NCI-H2107 treated with DMSO at 0.1 percent for 48 hours (cell line): ENCODE measurements around the gene FBLN7.
"Not testable (repeated sequence)": the region's sequence is repeated elsewhere in the genome, so short reads cannot be mapped to it uniquely, and the experiment has no call there.

Source experiments
- DNase-seq: peaks from one replicate; lab custom pipeline; 2025; ENCODE audit not compliant: unreplicated experiment; lab: John Stamatoyannopoulos, UW

FBLN7 gene, protein sequence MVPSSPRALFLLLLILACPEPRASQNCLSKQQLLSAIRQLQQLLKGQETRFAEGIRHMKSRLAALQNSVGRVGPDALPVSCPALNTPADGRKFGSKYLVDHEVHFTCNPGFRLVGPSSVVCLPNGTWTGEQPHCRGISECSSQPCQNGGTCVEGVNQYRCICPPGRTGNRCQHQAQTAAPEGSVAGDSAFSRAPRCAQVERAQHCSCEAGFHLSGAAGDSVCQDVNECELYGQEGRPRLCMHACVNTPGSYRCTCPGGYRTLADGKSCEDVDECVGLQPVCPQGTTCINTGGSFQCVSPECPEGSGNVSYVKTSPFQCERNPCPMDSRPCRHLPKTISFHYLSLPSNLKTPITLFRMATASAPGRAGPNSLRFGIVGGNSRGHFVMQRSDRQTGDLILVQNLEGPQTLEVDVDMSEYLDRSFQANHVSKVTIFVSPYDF

DNA sequence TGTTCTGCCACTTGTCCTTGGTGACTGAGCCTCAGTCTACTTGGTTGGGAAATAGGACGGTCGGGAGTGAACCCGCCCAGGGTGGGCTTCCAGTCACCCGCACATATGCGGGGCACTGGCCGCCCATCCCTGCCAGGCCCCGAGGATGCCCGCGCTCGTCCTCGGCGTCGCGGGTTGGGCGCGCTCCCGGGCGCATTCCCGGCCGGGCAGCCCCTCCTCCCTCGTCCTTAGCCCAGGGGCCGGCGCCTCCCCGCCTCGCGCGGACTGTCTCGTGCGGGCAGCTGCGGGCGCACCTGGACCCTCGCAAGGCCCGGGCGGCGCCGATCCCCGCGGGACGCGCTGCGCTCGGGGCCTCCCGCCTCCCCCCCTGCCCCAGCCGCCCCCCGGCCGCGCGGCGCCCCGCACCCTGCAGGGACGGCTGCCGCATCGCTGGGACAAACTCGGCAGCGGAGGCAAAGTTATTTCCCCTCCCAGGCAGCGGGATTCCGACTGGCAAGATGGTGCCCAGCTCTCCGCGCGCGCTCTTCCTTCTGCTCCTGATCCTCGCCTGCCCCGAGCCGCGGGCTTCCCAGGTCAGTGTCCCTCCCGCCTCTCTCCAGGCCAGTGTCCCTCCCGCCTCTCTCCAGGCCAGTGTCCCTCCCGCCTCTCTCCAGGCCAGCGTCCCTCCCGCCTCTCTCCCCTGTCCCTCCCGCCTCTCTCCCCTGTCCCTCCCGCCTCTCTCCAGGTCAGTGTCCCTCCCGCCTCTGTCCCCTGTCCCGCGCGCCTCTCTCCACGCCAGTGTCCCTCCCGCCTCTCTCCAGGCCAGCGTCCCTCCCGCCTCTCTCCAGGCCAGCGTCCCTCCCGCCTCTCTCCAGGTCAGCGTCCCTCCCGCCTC lies at the start of gene FBLN7:
Gene FBLN7, plus strand, starts transcription at position 227 of the 874 bp plus-strand sequence. Its CDS starts 271 bp downstream, at position 498.
- no peak for DNase-seq

DNA sequence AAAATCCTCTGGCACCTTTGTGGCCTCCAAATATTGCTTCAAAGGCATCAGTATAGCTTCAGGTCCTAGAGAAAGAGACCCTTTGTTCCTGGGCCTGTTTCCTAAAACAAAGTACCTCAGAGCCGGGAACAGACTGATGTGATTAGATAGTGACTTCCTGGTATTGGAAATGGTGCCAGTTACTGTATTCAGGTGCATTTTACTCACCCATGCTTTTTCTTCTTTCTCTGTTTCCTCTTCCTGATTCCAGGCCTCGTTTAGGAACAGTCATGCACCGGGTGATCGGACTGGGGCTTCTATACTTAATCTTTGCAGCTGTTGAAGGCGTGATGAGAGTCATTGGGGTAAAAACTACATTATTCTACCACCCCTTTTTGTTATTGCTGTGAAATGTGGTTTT lies 48.8 kb upstream of the FBLN7 start:
- DNase-seq, result no peak

DNA sequence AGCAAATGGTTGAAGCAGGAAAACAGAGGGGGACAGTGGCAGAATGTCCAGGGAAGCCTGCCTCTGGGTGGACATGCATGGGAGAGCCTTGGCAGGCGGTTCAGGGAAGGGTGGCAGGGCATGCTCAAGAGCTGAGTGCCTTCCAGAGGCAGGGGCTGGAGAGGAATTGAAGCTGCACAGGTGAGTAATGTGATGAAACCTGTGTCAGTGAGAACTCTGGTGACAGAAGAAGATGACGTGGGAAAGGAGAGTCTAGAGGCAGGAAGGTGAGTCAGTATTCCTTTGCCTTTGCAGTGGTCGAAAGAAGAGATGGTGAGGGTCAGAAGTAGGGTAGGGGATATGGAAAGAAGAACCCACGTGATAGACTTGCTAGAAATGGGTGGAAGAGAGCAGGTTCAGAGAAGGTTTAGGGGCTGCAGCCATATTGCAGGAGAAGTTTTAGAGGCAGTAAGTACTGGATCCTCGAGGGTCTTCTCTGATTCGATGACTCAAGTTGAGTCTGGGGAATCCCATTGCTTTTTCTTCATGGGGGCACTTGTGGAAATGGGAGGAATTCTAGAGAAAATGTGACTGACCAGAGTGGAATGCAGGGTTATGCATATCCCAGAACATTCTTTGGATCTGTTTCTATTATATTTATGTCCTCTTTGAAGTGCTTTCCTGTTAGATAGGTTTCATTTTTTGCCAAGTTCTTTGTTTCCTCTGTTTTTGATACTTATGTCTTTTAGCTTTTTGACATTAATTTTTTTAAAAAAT lies 45.7 kb upstream of the FBLN7 start:
- DNase-seq, result no peak

DNA sequence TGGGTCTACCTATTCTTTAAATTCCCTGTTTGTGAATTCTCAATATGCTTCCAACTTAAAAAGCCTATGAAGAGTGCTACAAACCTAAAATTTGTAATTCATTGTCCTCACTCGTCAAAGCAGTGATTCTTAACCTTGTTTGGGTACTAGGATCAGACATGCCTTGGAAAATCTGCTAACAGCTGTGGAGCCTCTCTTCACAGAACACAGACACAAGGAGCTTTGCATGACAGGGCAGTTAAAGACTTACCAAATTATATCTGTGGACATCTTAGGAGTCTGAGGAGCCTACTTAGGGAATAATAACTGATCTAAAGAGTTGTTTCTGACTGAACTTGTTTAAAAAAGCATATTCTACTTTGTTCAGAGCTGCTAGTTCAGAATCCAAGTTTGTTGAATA lies 45.0 kb upstream of the FBLN7 start:
- no peak for DNase-seq

DNA sequence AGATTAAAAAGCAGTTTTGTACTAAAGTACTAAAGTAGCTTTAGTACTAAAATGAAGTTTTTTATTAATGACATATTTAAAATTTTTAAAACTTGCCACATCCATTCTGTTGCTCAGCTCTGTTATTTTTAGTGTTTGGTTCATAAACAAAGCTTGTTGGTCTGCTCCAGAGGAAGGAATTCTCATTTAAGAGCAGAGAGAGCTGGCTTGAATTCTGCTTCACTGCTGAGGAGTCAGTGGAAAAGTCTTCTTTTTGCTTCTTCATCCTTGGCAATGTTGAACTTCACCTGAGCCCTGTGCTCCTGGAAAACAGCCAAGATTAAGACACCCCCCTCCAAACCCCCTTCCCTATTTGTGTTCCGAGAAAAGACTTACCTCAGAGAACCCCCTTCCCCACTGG lies 42.5 kb upstream of the FBLN7 start:
- no peak for DNase-seq

DNA sequence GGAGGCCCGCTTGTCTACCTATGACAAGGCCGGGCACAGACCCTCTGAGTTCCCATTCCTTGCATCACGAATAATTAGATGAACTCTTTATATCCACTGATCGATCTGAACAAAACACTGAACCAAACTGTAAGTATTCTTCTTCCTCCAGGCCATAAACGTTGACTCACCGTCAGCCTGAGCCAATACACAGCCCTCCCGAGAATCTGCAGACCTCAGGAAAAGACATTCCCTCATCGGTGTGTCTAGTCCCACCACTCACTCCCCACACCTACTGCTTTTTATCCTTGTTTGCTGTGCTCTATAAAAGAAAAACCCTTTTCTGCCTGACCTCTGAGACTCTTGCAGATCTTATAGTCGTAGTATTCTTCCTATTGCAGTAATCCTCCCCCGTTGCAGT lies 42.1 kb upstream of the FBLN7 start:
- DNase-seq, result no peak

DNA sequence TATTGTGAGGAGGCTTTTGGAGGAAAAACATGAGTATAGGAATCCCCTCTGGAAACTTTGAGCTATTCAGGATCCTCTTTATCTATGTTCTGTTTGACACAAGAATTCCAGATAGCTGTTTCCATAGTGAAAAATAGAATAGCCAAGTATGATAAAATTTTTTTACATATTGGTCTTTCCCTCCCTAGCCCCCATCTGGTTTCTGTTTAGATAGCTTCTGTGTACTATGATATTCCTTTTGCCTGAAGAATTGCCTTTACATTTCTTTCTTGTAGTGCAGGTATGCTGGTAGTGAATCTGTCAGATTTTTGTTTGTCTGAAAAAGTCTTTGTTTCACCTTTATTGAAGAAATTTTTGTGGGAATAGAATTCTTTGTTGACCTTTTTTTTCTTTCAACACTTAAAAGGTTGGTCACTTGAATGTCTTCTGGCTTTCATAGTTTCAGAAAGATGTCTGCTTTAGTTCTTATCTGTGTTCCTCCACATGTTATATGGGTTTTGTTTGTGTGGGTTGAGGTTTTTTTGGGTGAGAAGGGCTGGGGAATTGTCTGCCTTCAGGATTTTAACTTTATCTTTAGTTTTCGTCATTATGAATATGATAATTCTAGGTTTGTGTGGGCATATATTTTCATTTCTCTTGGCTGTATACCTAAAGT lies 29.9 kb upstream of the FBLN7 start:
- DNase-seq, result no peak

DNA sequence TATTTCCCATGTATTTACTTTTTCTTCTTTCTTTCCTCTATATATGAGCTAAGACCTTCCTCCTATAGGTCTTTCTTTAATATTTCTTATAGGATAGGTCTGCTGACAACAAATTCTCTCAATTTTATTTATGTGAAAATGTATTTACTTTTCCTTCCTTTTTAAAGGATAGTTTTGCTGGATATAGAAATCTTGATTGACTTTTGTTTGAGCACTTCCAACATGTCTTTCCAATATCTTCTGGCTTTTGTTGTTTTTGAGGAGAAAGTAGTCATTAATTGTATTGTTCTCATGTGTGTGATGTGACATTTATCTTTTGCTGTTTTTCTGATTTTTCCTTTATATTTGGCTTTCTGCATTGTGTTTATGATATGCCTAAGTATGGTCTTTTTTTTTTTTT lies 28.9 kb upstream of the FBLN7 start:
- DNase-seq, result no peak

DNA sequence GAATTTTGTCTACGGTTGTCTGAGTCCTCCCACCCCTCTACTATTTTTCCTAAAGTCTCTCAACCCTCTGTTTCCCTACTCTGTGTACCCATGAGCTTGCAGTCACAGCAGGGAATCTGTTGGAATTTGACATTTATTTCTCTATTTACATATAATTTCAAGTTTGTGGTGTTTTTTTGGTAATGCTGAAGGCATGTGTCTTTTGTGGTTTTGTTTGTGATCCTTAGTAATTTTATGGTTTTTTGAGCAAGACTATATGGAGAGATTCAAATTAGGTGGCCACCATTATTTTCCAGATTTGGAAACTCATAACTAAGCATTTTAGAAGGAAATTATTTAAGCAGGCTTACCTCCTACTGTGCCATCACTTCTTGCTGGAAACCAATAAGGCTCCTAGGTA lies 27.2 kb upstream of the FBLN7 start:
- no peak for DNase-seq

DNA sequence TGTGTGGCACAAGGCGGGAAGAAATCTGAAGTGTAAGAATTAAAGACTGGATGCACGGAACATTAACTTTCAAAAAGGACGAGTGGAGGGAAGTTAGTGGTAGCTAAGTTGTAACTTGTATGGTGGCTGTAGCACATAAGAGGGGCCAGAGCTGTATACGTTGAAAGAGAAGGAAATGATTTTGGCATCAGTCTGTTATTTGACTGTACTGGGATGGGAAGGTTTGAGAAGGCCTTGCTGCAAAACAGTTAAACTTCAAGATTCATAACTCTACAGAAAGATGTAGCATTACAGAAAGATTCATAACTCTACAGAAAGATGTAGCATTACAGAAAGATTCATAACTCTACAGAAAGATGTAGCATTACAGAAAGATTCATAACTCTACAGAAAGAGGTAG lies 24.8 kb upstream of the FBLN7 start:
- DNase-seq, result not testable (repeated sequence)

DNA sequence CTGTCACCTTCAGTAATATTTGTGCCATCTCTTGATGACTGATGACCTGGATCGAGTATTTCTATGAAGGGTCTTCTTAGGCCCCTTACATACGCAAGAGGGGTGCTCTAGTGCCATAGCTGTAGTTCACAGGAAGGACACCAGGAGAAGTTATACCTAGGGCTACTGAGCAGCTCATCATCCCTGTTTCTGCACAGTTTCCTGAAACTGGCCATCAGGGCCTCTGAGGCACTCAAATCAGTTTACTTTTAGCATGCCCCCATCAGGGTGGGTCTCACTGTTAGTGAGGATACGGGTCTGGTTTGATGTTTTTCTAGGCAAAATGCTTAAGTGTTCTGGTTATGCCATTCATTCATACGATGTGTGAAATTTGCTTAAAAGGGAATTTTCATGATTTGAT lies 20.0 kb upstream of the FBLN7 start:
- no peak for DNase-seq

DNA sequence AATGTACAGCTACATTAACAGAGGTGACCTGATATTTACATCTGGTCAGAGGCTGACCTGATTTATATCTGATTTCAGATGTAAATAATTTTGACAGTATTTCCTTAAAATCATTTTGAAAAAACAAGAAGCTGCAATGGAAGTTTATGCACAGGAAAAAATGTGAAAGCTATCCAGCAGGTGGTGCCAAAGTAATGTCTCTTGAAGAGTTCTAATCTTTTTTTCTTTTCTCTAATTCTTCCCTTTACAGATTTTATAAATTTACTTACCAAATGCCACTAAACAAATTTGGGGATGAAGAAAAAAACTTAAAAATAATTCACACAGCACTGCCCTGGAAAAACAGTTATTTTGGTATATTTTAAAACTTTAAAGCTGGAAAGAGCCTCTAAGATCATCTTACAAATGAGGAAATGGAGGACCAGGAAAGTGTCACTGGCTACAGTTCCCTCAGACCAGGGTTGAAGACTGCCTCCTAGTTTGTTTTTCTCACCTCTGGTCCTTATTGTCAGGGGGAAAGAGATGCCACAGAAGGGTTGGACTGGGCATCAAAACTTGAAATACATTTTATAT lies 16.4 kb upstream of the FBLN7 start:
- peak; percentile 43 for DNase-seq

DNA sequence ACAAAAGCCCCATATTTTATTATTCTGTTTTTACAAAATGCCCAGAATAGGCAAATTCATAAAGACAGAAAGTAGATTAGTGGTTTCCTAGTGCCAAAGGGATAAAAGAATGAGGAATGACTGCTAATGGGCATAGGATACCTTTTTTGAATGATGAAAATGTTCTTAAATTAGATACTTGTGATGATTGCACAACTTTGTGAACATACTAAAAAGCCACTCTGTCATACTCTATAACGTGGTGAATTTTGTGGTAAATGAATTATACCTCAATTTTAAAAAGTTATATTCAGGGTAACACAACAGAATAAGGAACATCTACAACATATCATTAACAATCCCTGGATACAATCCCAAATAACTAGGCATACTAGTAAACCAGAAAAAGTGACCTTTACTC lies 9.1 kb upstream of the FBLN7 start:
- no peak for DNase-seq

DNA sequence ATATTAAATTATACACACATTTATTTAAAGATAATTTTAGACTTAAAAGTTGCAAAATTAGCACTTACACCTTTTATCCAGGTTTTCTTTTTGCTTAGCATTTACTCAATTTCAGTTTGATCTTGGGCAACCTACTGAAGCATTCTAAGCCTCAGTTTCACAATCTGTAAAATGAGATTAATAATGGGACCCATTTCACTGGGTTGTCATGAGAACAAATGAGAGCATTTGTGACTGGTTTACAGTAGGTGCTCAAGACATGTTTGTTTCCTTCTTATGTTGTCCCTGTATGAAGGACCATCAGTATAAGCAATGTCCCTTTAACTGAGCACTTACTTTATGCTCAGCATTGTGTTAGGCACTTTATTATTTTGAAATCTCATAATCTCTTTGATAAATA lies 4.8 kb upstream of the FBLN7 start:
- no peak for DNase-seq

DNA sequence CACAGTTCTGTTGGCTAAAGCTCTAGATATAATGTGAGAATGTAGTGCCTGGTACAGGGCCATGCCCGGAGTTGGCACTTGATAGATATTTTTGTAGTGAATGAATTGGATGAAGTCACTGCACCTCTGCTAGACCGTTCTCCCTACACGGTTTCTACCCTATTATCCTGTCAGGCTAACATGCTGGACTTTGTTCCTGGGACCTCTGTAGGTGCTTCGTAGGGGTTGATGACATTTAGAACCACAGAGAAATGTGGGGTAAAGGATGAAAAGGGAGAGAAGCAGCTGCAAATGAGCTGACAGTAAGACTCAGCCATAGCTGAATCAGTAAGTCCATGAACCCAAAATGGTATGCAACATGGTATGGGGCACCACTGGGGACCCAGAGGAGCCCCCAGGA lies 4.1 kb upstream of the FBLN7 start:
- no peak for DNase-seq

DNA sequence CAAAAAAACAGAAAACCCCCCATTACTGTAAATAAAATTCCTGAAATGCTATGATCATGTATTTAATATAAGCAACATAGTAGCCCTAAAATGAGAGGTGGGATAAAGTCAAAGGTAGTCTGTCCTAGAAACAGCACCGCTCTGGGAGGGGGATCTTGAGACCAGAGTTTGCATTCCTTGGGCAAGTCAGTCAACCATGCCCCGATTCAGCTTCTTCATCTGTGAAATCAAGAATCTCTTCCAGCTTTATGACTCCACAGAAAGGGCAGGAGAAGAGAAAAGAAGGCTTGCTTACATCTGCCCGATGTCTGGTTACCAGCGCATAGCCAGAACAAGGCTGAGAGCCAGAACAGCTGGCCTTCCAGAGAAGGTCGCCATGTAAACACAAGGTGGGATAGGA lies 2.1 kb upstream of the FBLN7 start:
- DNase-seq, result no peak

DNA sequence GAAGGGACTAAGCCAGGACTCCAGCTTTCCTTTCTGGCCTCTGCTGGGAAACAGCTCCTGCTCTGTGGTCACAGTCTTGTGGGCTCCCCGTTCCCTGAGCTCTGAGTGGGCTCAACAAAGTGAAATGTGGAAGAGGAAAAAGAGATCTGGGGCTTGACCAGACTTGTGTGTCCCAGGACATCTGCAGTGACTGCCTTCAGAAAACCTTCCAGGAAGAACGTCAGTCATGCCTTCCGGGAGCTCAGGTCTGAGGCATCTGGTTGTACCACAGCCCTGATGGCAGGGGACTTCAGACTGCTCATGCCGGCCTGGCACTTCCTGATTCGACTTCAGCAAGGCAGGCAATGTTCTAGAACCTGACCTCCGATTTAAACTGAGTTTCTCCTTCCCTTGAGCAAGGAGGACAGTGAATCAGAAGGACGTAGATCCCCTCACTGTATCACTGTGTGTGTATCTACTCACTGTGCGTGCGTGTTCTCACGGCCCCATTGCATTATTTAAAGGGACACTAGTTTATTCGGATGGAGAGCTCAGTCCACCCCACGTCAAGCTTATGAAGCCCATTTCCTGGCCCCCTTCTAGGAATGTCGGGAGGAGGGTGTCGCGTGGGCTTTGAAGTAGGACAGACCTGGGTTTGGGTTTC lies 548 bp upstream of the FBLN7 start:
- no peak for DNase-seq

DNA sequence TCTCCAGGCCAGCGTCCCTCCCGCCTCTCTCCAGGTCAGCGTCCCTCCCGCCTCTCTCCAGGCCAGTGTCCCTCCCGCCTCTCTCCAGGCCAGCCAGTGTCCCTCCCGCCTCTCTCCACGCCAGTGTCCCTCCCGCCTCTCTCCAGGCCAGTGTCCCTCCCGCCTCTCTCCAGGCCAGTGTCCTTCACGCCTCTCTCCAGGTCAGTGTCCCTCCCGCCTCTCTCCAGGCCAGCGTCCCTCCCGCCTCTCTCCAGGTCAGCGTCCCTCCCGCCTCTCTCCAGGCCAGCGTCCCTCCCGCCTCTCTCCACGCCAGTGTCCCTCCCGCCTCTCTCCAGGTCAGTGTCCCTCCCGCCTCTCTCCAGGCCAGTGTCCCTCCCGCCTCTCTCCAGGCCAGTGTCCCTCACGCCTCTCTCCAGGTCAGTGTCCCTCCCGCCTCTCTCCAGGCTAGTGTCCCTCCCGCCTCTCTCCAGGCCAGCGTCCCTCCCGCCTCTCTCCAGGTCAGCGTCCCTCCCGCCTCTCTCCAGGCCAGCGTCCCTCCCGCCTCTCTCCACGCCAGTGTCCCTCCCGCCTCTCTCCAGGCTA lies 939 bp downstream of the FBLN7 start:
- DNase-seq, result not testable (repeated sequence)

DNA sequence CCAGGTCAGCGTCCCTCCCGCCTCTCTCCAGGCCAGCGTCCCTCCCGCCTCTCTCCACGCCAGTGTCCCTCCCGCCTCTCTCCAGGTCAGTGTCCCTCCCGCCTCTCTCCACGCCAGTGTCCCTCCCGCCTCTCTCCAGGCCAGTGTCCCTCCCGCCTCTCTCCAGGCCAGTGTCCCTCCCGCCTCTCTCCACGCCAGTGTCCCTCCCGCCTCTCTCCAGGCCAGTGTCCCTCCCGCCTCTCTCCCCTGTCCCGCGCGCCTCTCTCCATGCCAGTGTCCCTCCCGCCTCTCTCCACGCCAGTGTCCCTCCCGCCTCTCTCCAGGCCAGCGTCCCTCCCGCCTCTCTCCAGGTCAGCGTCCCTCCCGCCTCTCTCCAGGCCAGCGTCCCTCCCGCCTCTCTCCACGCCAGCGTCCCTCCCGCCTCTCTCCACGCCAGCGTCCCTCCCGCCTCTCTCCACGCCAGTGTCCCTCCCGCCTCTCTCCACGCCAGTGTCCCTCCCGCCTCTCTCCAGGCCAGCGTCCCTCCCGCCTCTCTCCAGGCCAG lies 1.5 kb downstream of the FBLN7 start:
- DNase-seq, result not testable (repeated sequence)
